Measurements from ENCODE around the gene MAP2K3.

MAP2K3 gene

GRCh38 chr17:21297597-21297996, 13.1 kb downstream of the MAP2K3 start:
- no peak overlapping the region for H3K27ac ChIP-seq
- H3K9me3 ChIP-seq (ENCODE audit: control insufficient read depth, low read length), result no peaks in the 10 kb centered on the region
- TF ChIP-seq CTCF (IDR thresholded peaks at IDR 0.05), result no peak
- H3K36me3 ChIP-seq (ENCODE audit: control insufficient read depth, insufficient read depth, low read length), result no peaks in the 10 kb centered on the region
- H2AFZ ChIP-seq, result no peak overlapping the region
- no peaks in the 10 kb centered on the region for H3K4me1 ChIP-seq
- no peaks in the 10 kb centered on the region for H3K27me3 ChIP-seq (ENCODE audit: control insufficient read depth, insufficient read depth, low read length)
- peaks cover 3% of the 10 kb centered on the region for H3K79me2 ChIP-seq
- H3K9ac ChIP-seq, result no peak overlapping the region
- no peak overlapping the region for H3K4me2 ChIP-seq (ENCODE audit: low read length)
- no peak overlapping the region for H3K4me3 ChIP-seq (ENCODE audit: low read depth, low read length)

GRCh38 chr17:21298056-21298982, 13.8 kb downstream of the MAP2K3 start:
- Histone ChIP-seq H3K79me2 (no peaks in the 10 kb centered on the region), H3K9ac (no peak overlapping the region), H3K36me3 (ENCODE audit: control insufficient read depth, insufficient read depth, low read length) (no peaks in the 10 kb centered on the region), H3K27ac (no peak overlapping the region), H3K27me3 (ENCODE audit: control insufficient read depth, insufficient read depth, low read length) (no peaks in the 10 kb centered on the region), H2AFZ (no peak overlapping the region), H3K4me1 (no peaks in the 10 kb centered on the region), H3K4me2 (ENCODE audit: low read length) (no peak overlapping the region), H3K9me3 (ENCODE audit: control insufficient read depth, low read length) (no peaks in the 10 kb centered on the region), H3K4me3 (ENCODE audit: low read depth, low read length) (no peak overlapping the region)
- no peak for TF ChIP-seq CTCF (IDR thresholded peaks at IDR 0.05)

GRCh38 chr17:21298983-21299519, 14.5 kb downstream of the MAP2K3 start:
- TF ChIP-seq CTCF (IDR thresholded peaks at IDR 0.05), result no peak
- Histone ChIP-seq H3K79me2 (no peaks in the 10 kb centered on the region), H3K27me3 (ENCODE audit: control insufficient read depth, insufficient read depth, low read length) (no peaks in the 10 kb centered on the region), H3K9me3 (ENCODE audit: control insufficient read depth, low read length) (no peaks in the 10 kb centered on the region), H3K9ac (no peak overlapping the region), H3K4me3 (ENCODE audit: low read depth, low read length) (no peak overlapping the region), H3K4me1 (no peaks in the 10 kb centered on the region), H3K27ac (no peak overlapping the region), H2AFZ (no peak overlapping the region), H3K4me2 (ENCODE audit: low read length) (no peak overlapping the region), H3K36me3 (ENCODE audit: control insufficient read depth, insufficient read depth, low read length) (no peaks in the 10 kb centered on the region)

- no peak for TF ChIP-seq CTCF (IDR thresholded peaks at IDR 0.05)
- no peaks in the 10 kb centered on the region for H3K9me3 ChIP-seq (ENCODE audit: control insufficient read depth, low read length)
- H3K9ac ChIP-seq, result no peak overlapping the region
- H2AFZ ChIP-seq, result no peak overlapping the region
- H3K4me1 ChIP-seq, result no peaks in the 10 kb centered on the region
- H3K36me3 ChIP-seq (ENCODE audit: control insufficient read depth, insufficient read depth, low read length), result no peaks in the 10 kb centered on the region
- H3K4me2 ChIP-seq (ENCODE audit: low read length), result no peak overlapping the region
- no peak overlapping the region for H3K27ac ChIP-seq
- no peak overlapping the region for H3K4me3 ChIP-seq (ENCODE audit: low read depth, low read length)
- no peaks in the 10 kb centered on the region for H3K27me3 ChIP-seq (ENCODE audit: control insufficient read depth, insufficient read depth, low read length)
- no peaks in the 10 kb centered on the region for H3K79me2 ChIP-seq
Observed at GRCh38 chr17:21299981-21300600, 15.6 kb downstream of the MAP2K3 start.
